HG03558 (cell line): ENCODE results near the gene PRR35.
"Not testable (repeated sequence)": the region's sequence is repeated elsewhere in the genome, so short reads cannot be mapped to it uniquely, and the experiment has no call there.

Experiments
- ATAC-seq: cut with Tn5 transposase; IDR thresholded peaks from one replicate; pipeline ENCODE4 v1.9.1; 2021; ENCODE audit warnings: moderate number of reproducible peaks; ENCODE audit not compliant: unreplicated experiment; ENCODE audit errors: extremely low read depth

Gene PRR35

GRCh38 chr16:591231-591630, 31.0 kb downstream of the PRR35 start:
- ATAC-seq: no peak

- no peak for ATAC-seq
These were observed 31.8 kb downstream of the PRR35 start for GRCh38 chr16:591892-592517.

GRCh38 chr16:592518-593306, 32.5 kb downstream of the PRR35 start:
- ATAC-seq: no peak

GRCh38 chr16:593406-593805, 33.2 kb downstream of the PRR35 start:
- ATAC-seq: no peak

- ATAC-seq: no peak
These were observed 33.6 kb downstream of the PRR35 start for GRCh38 chr16:593807-594206.

GRCh38 chr16:595094-595528, 34.9 kb downstream of the PRR35 start:
- ATAC-seq: no peak

- ATAC-seq: no peak
These were observed 35.9 kb downstream of the PRR35 start for GRCh38 chr16:595942-596735.

GRCh38 chr16:596736-597060, 36.5 kb downstream of the PRR35 start:
- ATAC-seq: no peak

- ATAC-seq: not testable (repeated sequence)
These were observed 37.5 kb downstream of the PRR35 start for GRCh38 chr16:597655-598054.

- no peak for ATAC-seq
These were observed 38.9 kb downstream of the PRR35 start for GRCh38 chr16:598823-599739.

GRCh38 chr16:600781-601180, 40.6 kb downstream of the PRR35 start:
- no peak for ATAC-seq

- no peak for ATAC-seq
These were observed 43.7 kb downstream of the PRR35 start for GRCh38 chr16:603933-604332.

GRCh38 chr16:606656-607307, 46.6 kb downstream of the PRR35 start:
- ATAC-seq: no peak

GRCh38 chr16:608019-608418, 47.8 kb downstream of the PRR35 start:
- no peak for ATAC-seq

- no peak for ATAC-seq
These were observed 49.1 kb downstream of the PRR35 start for GRCh38 chr16:609316-609715.

- no peak for ATAC-seq
These were observed 49.8 kb downstream of the PRR35 start for GRCh38 chr16:609984-610383.

GRCh38 chr16:610513-611381, 50.6 kb downstream of the PRR35 start:
- no peak for ATAC-seq

- no peak for ATAC-seq
These were observed 54.9 kb downstream of the PRR35 start for GRCh38 chr16:615122-615521.
